ENCODE data around the gene GRID2IP.
"Not testable (repeated sequence)": the region's sequence is repeated elsewhere in the genome, so short reads cannot be mapped to it uniquely, and the experiment has no call there.

The GRID2IP gene

DNA sequence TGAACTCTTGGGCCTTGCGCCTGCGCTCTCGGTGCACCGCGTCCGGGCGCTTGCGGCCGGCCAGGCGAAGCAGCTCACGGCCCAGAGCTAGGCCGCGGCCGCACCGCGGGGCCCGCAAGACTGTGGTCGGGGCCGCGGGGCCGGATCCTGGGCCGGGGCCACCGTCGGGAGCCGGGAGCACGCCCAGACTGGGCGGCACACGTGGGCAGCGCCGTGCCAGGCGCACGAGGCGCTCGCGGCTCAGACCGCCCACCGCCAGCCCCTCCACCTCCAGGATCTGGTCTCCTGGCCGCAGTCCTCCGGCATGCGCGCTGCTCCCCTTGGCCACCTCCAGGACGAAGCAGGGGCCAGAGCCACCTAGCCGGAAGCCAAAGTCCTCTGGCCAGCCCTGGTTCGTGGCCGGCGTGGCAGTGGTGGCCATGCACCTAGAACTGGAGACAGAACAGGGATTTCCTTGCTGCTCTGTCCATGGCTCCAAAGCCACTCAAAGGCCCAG, at the start of gene GRID2IP:
Gene GRID2IP, minus strand, starts transcription at position 446 of the 496 bp plus-strand sequence. Its CDS starts 25 bp downstream, at position 421.
- DNase-seq, result no peak

DNA sequence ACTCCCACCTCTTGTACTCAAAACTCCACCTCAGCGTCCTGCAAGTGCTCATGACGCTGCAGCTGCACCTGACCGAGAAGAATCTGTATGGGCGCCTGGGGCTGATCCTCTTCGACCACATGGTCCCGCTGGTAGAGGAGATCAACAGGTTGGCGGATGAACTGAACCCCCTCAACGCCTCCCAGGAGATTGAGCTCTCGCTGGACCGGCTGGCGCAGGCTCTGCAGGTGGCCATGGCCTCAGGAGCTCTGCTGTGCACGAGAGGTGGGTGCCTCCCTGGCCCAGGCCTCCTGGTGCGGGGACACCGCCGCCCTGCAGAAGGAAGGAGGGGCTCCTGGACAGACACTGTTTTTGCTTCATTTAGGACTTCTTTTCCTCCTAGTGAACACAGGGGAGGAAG, 48.8 kb upstream of the GRID2IP start:
- DNase-seq, result no peak

DNA sequence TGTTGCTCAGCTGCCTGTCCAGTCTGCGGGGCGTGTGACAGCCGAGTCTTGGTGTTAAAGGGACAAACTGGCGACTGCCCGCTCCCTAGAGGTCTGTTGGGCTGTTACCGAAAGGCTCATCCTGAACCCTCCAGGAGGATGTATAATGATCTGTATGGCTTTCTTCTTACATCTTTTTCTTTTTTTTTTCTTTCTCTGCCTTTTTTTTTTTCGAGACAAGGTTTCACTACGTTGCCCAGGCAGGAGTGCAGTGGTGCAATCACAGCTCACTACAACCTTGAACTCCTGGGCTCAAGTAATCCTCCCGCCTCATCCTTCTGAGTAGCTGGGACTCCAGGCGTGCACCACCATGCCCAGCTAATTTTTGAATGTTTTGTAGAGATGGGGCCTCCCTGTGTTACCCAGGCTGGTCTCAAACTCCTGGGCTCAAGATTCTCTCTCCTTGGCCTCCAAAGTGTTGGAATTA, 39.4 kb upstream of the GRID2IP start:
- DNase-seq, result no peak

DNA sequence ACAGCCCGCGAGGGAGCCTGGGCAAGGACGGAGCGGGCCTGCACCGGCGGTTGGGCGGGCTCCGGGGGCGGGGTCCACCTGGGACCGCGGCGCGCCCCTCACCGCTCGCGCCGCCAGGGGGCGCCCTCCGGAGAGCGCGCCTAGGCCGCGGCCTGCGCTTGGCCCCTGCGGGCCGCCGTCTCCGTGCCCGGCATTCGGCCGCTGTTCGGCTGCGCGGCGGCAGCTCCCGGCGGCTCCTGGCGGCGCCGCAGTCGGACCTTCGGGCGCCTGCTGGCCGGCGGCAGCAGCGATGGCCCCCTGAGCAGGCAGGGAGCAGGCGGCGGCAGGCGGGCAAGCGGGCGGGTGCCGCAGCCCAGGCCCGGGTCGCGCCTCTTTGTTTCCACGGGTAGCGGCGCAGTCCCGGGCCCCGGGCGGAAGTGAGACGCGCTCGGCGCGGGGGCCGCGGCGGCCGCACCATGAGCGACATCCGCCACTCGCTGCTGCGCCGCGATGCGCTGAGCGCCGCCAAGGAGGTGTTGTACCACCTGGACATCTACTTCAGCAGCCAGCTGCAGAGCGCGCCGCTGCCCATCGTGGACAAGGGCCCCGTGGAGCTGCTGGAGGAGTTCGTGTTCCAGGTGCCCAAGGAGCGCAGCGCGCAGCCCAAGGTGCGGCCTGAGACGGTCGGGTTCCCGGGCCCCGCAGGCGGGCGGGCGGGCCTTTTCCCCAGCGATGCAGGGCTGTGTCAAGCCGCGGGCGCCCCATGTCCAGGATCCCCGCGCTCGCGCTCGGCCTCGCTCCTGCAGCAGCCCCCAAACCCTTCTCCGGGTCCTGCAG, 38.8 kb upstream of the GRID2IP start, which contains the start of gene INTS15:
Gene INTS15, plus strand, starts transcription at position 193 of the 816 bp plus-strand sequence. Its CDS starts 263 bp downstream, at position 456.
- peak; percentile 37 for DNase-seq

DNA sequence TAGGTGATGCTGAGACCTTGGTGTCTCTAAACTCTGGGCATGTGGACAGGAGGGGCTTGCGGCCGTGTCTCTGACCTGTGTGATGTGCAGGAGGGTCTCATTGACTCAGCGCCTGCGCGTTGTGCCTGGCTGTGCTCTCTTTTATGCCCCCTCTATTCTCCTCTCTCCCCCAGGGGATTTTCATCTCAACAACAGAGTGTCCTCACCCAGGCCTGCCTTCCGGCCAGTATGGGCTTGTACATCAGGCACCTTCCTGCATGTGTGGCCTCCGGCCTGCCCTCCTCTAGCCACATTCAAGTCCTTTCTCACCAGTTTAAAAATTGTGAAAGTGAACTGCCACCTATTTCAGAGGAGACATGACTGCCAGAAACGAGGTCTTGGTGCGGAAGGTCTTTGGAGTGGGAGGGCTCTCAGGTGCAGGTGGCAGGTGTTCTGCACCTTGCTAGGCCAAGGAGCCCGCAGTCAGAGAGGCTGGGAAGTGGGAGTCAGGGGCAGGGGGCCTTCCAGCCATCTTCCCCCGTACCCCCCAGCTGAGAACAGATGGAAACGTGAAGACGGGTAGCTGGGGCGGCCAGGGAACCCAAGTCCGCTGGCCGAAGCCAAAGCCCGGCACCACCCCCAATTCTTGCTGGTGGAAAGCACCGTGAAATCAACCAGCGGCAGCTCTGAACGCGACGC, 38.0 kb upstream of the GRID2IP start:
- DNase-seq, result no peak

DNA sequence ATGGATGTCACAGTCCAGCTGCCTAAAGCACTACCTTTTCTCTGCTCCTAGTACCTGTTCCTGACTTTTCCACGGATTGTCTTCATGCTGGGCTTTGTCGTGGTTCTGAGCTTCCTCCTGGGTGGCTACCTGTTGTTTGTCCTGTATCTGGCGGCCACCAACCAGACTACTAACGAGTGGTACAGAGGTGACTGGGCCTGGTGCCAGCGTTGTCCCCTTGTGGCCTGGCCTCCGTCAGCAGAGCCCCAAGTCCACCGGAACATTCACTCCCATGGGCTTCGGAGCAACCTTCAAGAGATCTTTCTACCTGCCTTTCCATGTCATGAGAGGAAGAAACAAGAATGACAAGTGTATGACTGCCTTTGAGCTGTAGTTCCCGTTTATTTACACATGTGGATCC, 37.3 kb upstream of the GRID2IP start:
- DNase-seq, result no peak

DNA sequence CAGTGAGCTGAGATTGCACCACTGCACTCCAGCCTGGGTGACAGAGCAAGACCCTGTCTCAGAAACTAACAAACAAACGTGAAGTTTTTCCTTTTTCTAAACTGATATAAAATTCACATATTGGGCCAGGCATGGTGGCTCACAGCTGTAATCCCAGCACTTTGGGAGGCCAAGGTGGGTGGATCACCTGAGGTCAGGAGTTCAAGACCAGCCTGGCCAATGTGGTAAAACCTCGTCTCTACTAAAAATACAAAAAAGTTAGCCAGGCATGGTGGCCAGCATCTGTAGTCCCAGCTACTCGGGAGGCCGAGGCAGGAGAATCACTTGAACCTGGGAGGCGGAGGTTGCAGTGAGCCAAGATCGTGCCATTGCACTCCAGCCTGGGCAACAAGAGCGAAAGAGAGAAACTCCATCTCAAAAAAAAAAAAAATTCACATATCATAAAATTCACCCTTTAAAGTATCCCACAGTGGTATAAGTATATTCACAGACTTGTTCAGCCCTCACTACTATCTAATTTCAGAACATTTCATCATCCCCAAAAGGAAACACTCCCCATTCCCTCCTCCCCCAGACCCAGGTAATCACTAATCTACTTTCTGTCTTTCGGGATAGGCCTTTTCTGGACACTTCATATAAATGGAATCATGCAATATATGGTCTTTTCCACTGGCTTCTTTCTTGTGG, 34.6 kb upstream of the GRID2IP start:
- DNase-seq, result not testable (repeated sequence)

DNA sequence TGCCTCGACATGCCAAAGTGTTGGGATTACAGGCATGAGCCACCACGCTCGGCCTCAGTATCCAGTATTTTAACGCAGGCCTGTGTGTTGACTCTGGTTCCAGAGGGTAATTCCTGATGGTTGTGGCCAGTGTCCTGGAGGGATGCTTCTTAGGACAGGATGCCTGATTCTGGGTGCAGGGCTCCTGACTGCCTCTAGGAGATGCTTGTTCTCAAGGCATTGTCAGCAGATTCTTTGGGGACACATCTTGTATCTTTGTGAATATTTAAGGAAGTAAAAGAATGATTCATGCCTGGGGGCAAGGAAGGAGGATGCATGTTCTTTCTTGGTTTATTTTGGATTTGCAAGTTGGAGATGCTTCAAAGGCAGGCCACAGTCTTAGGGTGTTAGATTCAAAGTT, 28.2 kb upstream of the GRID2IP start:
- DNase-seq, result no peak

DNA sequence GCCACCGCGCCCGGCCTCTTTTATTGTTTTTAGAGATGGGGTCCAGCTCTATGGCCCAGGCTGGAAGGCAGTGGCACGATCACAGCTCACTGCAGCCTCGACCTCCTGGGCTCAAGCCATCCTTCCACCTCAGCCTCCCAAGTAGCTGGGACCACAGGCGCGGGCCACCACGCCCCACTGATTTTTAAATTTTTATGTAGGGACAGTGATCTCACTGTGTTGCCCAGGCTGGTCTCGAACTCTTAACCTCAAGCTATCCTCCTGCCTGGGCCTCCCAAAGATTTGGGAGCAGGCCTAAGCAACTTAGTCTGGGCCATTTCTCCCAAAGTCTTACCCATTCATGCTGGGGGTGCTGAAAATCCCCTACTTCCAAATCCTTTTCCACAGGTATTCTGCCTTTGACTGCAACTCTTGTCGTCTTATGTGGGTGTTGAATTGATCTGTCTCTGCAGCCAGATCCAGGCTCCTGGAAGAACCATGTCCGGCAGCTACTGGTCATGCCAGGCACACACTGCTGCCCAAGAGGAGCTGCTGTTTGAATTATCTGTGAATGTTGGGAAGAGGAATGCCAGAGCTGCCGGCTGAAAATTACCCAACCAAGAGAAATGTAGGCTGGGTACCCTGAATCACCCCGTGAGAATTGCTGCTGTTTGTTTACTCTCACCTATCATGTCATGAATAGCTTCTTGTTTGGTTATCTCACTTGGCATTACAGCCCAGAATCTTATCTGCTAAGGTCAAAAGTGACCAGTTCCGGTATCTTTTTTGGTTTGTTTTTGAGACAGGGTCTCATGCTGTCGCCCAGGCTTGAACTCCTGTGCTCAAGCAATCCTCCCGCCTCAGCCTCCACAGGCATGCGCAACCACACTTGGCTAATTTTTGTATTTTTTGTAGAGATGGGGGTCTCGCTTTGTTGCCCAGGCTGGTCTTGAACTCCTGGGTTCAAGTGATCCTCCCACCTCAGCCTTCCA, 27.1 kb upstream of the GRID2IP start:
- DNase-seq, result no peak

DNA sequence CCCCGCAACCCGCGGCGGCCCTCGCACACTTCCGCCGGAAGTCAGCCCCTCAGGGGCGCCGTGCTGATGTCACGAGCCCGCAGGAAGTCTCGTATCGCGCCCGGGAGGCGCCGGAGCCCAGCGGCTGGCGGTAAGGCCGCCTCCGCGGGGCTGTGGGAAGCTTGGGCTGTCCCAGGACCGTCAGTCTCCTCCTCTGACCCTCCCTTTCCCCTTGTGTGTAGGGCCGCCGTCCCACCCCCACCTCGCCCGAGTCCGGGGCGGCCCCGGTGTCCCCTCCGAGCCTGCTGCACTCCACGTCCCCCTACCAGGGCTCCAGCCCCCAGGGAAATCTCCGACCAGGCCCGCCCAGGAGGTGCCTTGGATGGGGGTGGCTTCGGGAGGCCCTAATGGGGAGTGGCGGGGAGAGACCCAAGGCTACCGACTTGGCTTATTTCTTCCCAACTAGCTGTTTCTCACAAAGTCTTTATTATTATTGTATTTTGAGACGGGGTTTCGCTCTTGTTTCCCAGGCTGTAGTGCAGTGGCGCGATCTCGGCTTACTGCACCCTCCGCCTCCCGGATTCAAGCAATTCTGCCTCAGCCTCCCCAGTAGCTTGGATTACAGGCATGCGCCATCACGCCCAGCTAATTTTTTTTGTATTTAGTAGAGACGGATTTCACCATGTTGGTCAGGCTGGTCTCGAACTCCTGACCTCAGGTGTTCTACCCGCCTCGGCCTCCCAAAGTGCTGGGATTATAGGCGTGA, 26.3 kb upstream of the GRID2IP start, which contains the start of gene ZDHHC4:
Gene ZDHHC4, plus strand, starts transcription at position 86 of the 745 bp plus-strand sequence. CDS start 3,108 bp downstream, outside the sequence.
- DNase-seq, result peak; percentile 80

DNA sequence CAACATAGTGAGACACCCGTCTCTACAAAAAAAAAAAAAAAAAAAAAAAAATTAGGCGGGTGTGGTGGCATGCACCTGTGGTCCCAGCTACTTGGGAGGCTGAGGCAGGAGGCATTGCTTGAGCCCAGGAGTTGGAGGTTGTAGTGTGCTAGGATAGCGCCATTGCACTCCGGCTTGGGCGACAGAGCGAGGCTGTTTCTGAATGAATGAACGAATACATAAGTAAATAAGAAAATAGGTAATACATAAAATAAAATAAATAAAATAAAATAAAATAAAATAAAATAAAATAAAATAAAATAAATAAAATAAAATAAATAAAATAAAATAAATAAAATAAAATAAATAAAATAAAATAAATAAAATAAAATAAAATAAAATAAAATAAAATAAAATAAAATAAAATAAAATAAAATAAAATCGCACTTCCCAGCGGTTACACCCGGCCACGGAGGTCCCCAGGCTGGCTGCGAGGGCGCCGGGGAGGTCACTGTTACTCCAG, 25.7 kb upstream of the GRID2IP start:
- not testable (repeated sequence) for DNase-seq

DNA sequence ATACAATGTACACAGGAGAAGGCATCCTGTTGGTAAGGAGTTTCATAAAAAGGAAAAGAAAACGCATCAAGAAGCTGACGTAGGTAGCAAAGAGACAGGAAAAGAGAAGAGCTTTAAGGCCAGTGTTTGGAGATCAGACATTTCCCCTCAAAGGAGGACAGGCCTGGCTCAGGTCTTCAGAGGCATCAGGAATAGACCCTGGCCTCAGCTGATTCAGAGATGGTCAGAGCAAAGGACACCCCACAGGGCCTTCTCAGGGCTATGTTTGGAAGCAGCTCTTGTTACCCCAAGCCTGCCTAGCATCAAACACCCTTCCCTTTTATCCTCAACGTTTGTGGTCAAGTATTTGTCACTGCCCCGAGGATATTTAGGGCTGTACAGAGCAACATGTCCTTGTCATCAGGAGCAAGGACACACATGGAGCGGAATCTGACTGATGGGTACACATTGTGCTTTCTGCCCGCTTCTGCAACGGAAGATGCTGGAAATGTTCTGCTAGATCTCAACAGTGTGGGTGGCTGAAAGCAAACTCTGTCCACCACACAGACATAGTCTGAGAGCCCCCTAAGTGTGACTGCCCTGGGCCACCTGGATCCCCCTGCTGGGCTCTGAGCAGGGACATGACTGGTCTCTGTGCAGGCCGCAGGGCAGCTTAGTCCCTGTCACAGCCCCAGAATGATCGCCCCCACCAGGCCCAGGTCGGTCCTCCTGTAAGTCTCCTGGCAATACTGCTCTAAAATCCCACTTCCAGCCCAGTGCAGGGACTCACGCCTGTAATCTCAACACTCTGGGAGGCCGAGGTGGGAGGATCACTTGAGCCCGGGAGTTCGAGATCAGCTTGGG, 25.0 kb upstream of the GRID2IP start:
- no peak for DNase-seq

DNA sequence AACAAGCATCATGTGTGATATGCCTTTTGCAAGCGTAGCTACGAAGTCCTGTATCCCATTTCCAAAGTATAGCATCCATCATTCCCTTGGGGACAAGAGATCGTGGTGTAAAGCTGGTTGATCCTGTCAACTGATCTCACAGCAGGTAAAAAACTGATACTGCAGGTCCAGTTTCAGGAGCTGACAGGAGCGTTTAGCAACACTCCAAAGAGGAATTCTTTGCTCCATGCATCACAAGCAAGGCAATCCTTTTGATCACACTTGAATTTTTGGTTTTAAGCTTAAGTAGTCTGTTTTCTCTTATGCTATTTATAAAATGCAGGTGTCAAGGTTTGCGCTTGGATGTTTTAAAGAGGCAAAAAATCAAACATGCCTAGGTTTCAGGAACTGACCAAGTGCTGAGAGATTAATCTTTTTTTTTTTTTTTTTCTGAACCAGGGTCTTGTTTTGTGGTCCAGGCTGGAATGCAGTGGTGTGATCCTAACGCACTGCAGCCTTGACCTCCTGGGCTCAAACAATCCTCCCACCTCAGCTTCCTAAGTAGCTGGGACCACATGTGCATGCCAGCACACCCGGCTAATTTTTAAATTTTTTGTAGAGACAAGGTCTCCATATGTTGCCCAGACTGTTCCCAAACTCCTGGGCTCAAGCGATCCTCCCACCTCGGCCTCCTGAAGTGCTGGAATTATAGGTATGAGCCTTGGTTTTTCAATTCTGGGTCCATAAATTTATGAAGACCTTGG, 24.2 kb upstream of the GRID2IP start:
- DNase-seq, result no peak

DNA sequence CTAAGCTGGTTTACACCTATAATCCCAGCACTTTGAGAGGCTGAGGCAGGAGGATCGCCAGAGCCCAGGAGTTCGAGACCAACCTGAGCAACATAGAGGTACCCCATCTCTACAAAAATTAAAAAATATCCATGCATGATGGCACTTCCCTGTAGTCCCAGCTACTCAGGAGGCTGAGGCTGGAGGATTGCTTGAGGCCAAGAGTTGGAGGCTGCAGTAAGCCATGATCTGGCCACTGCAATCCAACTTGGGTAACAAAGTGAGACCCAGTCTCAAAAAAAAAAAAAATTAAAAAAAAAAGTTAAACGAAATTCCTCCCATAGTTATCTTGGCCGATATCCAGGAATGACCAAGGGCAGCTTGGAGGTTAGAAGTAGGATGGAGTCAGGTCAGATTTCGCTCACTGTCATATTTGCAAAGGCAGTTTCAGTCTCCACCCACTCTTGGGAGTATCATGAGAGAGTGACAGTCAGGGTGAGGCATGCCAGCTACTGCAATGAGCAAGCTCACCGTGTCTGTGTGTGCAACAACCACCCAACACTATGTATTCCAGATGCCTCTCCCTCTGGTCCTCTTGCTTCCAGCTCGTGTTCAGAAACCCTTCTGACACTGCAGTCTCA, 20.0 kb upstream of the GRID2IP start:
- no peak for DNase-seq

DNA sequence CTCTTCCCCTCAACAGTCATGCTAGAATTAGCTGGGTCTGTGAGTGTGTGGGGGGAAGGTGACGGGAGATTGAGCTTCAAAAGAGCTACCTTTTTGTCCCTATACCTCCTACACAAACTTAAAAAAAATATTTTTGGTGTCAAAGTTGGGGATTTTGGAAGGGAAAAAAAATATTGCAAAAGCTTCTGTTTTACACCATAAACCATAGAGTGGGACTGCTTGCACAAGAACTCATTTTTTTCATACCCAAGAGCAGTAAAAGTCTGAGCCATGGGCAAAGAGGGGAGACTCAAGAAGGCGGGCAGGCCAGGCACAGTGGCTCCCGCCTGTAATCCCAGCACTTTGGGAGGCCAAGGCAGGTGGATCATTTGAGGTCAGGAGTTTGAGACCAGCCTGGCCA, 16.6 kb upstream of the GRID2IP start:
- DNase-seq, result no peak

DNA sequence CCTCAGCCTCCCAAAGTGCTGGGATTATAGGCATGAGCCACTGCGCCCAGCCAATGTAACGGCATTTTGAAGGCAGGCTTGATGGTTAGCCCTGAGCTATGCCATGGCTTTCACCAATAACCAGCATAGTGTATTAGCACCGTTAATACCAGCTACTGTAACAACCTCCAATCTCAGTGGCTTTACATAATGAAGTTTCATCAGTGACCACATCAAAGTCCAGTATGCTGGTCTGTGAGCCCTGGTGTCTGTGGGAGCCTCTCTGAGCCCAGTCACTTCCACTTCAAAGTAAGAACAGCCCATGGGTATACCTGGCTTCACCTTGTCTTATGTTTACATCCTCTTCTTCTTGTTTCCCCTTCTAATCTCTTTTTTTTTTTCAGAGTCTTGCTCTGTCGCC, 14.4 kb upstream of the GRID2IP start:
- no peak for DNase-seq

DNA sequence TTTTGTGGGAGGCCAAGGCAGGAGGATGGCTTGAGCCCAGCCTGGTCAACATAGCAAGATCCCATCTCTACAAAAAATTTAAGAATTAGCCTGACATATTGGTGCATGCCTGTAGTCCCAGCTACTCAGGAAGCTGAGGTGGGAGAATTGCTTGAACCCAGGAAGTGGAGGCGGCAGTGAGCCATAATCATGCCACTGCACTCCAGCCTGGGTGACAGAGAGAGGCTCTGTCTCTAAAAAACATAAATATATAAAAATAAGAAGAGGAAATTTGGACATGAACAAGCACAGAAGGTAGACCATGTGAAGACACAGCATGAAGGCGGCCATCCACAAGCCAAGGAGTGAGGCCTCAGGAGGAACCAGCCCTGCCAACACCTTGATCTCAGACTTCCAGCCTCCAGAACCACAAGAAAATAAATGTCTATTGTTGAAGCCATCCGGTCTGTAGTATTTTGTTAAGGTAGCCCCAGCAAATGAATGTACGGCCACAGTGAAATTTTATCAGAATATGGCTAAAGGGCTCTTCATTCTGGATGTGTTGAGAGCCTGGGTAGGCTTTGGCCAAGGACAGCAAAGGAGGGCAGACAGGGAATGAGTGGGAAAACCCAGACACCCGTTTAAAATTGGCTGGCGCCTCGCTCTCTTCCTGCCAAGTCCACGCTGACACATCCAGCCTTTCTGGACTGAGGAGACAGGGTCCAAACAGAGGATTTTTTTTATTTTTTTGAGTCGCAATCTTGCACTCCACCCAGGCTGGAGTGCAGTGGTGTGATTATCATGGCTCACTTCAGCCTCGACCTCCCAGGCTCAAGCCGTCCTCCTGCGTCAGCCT, 12.9 kb upstream of the GRID2IP start:
- no peak for DNase-seq

DNA sequence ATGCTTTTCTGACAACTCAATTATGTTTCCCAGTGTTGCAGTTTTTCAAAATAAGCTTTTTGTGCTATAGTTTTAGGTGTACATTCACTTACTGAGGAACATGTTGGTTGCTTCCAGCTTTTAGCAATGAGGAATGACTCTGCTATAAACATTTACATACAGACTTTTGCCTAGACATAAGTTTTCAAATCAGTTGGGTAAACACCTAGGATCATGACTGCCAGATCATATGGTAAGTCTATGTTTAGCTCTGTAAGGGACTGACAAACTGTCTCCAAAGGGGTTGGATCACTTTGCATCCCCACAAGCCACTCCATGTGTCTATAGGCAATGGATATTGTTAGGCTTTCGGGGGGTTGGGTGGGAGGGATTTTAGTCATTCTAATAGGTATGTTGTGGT, 10.8 kb upstream of the GRID2IP start:
- no peak for DNase-seq

All from NCI-H1694 (cell line).